ENCODE measurements around the gene CCDC92B. TPM values are rescaled to one million over a fixed set of nuclear protein-coding genes. Genes with fewer than 3 reads are reported as not detected.
"Not testable (repeated sequence)": the region's sequence is repeated elsewhere in the genome, so short reads cannot be mapped to it uniquely, and the experiment has no call there.

Gene CCDC92B
- total RNA-seq, 4 donors from 2014 or later: 0.15 to 0.57 (median 0.35) TPM; not detected in 1

DNA sequence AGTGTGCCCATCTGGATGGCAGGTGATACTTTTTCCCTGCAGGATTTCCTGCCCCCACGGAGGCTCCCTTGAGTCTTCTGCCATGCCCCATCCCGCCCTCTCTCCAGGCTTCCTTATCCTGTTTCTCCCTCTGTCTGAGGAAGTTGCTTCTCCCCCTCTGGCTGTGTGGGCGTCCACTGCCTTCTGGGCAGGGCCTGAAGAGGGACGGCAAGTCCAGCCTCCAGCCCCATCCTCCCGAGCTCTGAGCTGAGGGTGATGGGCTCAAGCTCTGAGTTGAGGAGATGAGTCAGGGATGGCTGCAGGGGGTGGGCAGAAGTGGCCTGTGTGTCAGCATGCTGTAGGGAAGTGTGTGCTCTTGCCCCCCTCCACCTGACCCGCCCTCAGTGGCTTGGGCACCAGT lies 32.6 kb upstream of the CCDC92B start:
- intact Hi-C loops (cut with DNase I): no loop called here
- H3K9me3 ChIP-seq: peaks cover 0 to 5% (median 0%) of the 10 kb centered on the region in 3 donors

DNA sequence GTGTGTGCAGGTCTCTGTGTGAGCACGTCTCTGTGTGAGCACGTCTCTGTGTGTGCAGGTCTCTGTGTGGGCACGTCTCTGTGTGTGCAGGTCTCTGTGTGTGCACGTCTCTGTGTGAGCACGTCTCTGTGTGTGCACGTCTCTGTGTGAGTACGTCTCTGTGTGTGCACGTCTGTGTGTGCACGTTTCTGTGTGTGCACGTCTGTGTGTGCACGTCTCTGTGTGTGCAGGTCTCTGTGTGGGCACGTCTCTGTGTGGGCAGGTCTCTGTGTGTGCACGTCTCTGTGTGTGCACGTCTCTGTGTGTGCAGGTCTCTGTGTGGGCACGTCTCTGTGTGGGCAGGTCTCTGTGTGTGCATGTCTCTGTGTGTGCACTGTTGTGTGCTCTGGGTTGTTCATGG lies 32.1 kb upstream of the CCDC92B start:
- Histone ChIP-seq H3K4me1 (peaks cover 5 to 15% (median 6%) of the 10 kb centered on the region in 3 donors), H3K27me3 (peaks cover 0 to 44% (median 6%) of the 10 kb centered on the region in 4 donors)
- H3K27ac ChIP-seq; H3K4me3 ChIP-seq; DNase-seq; intact Hi-C loops (cut with DNase I); H3K36me3 ChIP-seq; H3K9me3 ChIP-seq: not testable (repeated sequence)
- 49 to 71% methylated on average over 6 to 9 of the region's 15 CpGs for WGBS, 2 donors

More for the DNA sequence above, 32.6 kb upstream of the CCDC92B start:
- no peak for DNase-seq
- Histone ChIP-seq H3K27me3 (peaks cover 0 to 39% (median 3%) of the 10 kb centered on the region in 4 donors), H3K27ac (no peak overlapping the region), H3K4me1 (peaks cover 1 to 11% (median 5%) of the 10 kb centered on the region in 3 donors), H3K36me3 (no peaks in the 10 kb centered on the region), H3K4me3 (no peak overlapping the region)
- TF ChIP-seq POLR2A (IDR thresholded peaks at IDR 0.05): no peak
- TF ChIP-seq, protein P1, sequence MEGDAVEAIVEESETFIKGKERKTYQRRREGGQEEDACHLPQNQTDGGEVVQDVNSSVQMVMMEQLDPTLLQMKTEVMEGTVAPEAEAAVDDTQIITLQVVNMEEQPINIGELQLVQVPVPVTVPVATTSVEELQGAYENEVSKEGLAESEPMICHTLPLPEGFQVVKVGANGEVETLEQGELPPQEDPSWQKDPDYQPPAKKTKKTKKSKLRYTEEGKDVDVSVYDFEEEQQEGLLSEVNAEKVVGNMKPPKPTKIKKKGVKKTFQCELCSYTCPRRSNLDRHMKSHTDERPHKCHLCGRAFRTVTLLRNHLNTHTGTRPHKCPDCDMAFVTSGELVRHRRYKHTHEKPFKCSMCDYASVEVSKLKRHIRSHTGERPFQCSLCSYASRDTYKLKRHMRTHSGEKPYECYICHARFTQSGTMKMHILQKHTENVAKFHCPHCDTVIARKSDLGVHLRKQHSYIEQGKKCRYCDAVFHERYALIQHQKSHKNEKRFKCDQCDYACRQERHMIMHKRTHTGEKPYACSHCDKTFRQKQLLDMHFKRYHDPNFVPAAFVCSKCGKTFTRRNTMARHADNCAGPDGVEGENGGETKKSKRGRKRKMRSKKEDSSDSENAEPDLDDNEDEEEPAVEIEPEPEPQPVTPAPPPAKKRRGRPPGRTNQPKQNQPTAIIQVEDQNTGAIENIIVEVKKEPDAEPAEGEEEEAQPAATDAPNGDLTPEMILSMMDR (IDR thresholded peaks at IDR 0.05): no peak
- 30 to 67% methylated on average over 1 to 2 of the region's 6 CpGs for WGBS, 2 donors

DNA sequence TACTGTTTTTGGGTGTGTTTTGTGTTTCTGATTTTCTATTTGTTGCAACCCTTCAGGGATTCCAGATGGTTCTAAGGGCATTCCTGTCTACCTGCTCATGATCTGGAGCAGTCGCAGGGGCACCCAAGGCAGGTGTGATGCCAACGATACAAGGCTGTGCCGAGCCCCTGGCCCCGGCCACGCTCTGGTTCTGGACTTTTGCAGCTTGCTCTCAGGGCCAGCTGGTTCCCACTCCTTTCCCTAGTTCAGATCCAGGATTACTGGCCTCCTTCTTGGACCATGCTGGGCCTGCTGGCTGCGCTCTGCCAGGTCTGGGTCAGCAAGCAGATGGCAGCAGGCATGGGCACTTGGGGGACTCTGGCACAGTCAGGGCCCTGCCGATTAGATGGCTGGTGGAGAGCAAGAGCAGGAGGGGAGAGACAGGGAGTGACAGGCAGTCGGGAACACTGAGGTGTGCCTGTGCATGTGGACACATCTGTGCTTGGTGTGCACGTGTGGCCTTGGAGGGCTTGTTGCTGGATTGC lies 31.5 kb upstream of the CCDC92B start:
- Histone ChIP-seq H3K36me3 (no peaks in the 10 kb centered on the region), H3K4me1 (peaks cover 0 to 15% (median 10%) of the 10 kb centered on the region in 3 donors), H3K4me3 (no peak overlapping the region), H3K27me3 (peaks cover 5 to 50% (median 7%) of the 10 kb centered on the region in 4 donors), H3K27ac (no peak overlapping the region), H3K9me3 (peaks cover 0 to 5% (median 0%) of the 10 kb centered on the region in 3 donors)
- no peak for DNase-seq
- WGBS, 2 donors: 78 to 79% methylated on average over 2 to 3 of the region's 9 CpGs
- intact Hi-C loops (cut with DNase I): no loop called here
- TF ChIP-seq POLR2A (IDR thresholded peaks at IDR 0.05): no peak
- TF ChIP-seq, protein P1 (IDR thresholded peaks at IDR 0.05): no peak

DNA sequence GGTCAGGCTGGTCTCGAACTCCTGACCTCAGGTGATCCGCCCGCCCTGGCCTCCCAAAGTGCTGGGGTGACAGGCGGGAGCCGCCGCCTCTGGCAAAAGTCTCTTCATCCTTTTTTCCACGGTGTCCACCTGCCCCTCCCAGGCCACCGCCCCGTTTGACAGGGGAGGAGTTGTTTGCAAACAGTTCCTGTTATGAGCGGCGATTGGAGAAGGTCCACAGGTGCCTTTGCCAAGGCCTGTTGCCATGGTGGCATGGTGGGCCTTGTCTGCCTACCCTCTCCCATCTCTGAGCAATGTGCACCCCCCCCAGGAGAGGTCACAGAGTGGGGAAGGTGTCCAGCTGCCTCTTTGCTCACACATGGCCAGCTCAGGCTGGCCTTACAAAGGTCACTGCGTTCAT lies 30.8 kb upstream of the CCDC92B start:
- Histone ChIP-seq H3K4me1 (peaks cover 0 to 14% (median 10%) of the 10 kb centered on the region in 3 donors), H3K27me3 (peaks cover 5 to 57% (median 11%) of the 10 kb centered on the region in 4 donors), H3K9me3 (peaks cover 0 to 5% (median 0%) of the 10 kb centered on the region in 3 donors), H3K27ac (no peak overlapping the region), H3K36me3 (no peaks in the 10 kb centered on the region), H3K4me3 (no peak overlapping the region)
- intact Hi-C loops (cut with DNase I): no loop called here
- 83 to 86% methylated on average over 1 to 11 of the region's 12 CpGs for WGBS, 2 donors
- DNase-seq: no peak
- no peak for TF ChIP-seq POLR2A (IDR thresholded peaks at IDR 0.05)
- TF ChIP-seq, protein P1 (IDR thresholded peaks at IDR 0.05): no peak

DNA sequence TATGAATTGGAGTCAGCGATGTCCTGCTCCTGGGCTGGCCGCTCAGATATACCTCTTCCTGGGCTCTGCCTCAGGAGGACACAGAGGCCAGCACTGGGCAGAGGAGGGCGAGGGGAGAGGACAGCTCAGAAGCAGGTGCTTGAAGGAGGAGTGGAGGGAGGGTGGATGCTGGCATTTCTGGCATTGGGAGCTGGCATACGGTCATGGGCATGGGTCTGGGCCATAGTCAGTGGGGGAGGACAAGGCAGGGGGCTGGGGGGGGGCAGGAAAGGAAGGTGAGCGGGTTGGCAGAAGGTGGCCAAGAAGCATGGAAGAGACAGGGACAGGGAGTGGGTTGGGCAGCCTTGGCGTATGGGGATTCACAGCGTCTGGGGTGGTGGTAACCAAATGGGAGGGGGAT lies 30.1 kb upstream of the CCDC92B start:
- no peaks in the 10 kb centered on the region for H3K36me3 ChIP-seq
- intact Hi-C loops (cut with DNase I): no loop called here
- TF ChIP-seq POLR2A (IDR thresholded peaks at IDR 0.05): no peak
- TF ChIP-seq, protein P1 (IDR thresholded peaks at IDR 0.05): no peak
- H3K27ac ChIP-seq: no peak overlapping the region
- no peak for DNase-seq
- WGBS, 2 donors: 65 to 68% methylated on average over 4 of the region's 7 CpGs
- H3K4me1 ChIP-seq: peaks cover 0 to 14% (median 10%) of the 10 kb centered on the region in 3 donors
- peaks cover 0 to 5% (median 0%) of the 10 kb centered on the region in 3 donors for H3K9me3 ChIP-seq
- H3K27me3 ChIP-seq: peaks cover 5 to 64% (median 11%) of the 10 kb centered on the region in 4 donors
- H3K4me3 ChIP-seq: no peak overlapping the region

All from esophagus squamous epithelium (tissue), 5 donors.